GM10266 (cell line): Measurements from ENCODE around the gene ABHD10.
A peak's percentile ranks its signal among the peaks of the same experiment; 100 is the strongest.

Source experiments
- DNase-seq: peaks from one replicate; pipeline ENCODE4 v3.0.0; 2012; ENCODE audit errors: extremely low spot score
- CTCF ChIP-seq: IDR thresholded peaks from 2 replicates; pipeline ENCODE4 v1.5.1; 2012; ENCODE audit warnings: mild to moderate bottlenecking, low read depth; ENCODE audit not compliant: control insufficient read depth, insufficient read depth; ENCODE audit errors: missing control alignments

ABHD10 gene

GRCh38 chr3:112007633-112008032, 28.8 kb downstream of the ABHD10 start:
- DNase-seq, result no peak
- no peak for TF ChIP-seq CTCF

GRCh38 chr3:112009670-112010069, 30.8 kb downstream of the ABHD10 start:
- no peak for TF ChIP-seq CTCF
- DNase-seq, result no peak

GRCh38 chr3:112010636-112011035, 31.8 kb downstream of the ABHD10 start:
- DNase-seq, result no peak
- no peak for TF ChIP-seq CTCF

GRCh38 chr3:112011376-112011940, 32.6 kb downstream of the ABHD10 start:
- DNase-seq, result no peak

GRCh38 chr3:112012205-112012992, 33.6 kb downstream of the ABHD10 start:
- no peak for TF ChIP-seq CTCF

More at GRCh38 chr3:112011376-112011940, 32.6 kb downstream of the ABHD10 start:
- TF ChIP-seq CTCF, result no peak

GRCh38 chr3:112013058-112013783, 34.4 kb downstream of the ABHD10 start:
- peak; percentile 68 for TF ChIP-seq CTCF
- DNase-seq, result peak; percentile 62

More at GRCh38 chr3:112012205-112012992, 33.6 kb downstream of the ABHD10 start:
- DNase-seq, result no peak
